SK-N-MC (cell line): Measurements from ENCODE around the gene TMEM231.

Source experiments
- EZH2 ChIP-seq: fragments of 200-600 bp; sonication (generic); IDR thresholded peaks from one replicate; pipeline ENCODE4 v1.6.1; 2017; ENCODE audit warnings: antibody characterized with exemption
- POLR2AphosphoS5 ChIP-seq: IDR thresholded peaks from 2 replicates; pipeline ENCODE4 v1.6.1; 2012; ENCODE audit warnings: mild to moderate bottlenecking, low read depth, low read length, borderline replicate concordance

GRCh38 chr16:75550211-75550662, 5.8 kb downstream of the TMEM231 start:
- no peak for TF ChIP-seq EZH2
- TF ChIP-seq POLR2AphosphoS5: no peak
